HG02571 (cell line): Measurements from ENCODE around the gene BACH2.
"Not testable (repeated sequence)": the region's sequence is repeated elsewhere in the genome, so short reads cannot be mapped to it uniquely, and the experiment has no call there.

ENCODE experiments used
- ATAC-seq: cut with Tn5 transposase; IDR thresholded peaks from one replicate; pipeline ENCODE4 v1.9.1; 2021; ENCODE audit warnings: mild to moderate bottlenecking, moderate library complexity; ENCODE audit not compliant: unreplicated experiment

Gene BACH2

DNA sequence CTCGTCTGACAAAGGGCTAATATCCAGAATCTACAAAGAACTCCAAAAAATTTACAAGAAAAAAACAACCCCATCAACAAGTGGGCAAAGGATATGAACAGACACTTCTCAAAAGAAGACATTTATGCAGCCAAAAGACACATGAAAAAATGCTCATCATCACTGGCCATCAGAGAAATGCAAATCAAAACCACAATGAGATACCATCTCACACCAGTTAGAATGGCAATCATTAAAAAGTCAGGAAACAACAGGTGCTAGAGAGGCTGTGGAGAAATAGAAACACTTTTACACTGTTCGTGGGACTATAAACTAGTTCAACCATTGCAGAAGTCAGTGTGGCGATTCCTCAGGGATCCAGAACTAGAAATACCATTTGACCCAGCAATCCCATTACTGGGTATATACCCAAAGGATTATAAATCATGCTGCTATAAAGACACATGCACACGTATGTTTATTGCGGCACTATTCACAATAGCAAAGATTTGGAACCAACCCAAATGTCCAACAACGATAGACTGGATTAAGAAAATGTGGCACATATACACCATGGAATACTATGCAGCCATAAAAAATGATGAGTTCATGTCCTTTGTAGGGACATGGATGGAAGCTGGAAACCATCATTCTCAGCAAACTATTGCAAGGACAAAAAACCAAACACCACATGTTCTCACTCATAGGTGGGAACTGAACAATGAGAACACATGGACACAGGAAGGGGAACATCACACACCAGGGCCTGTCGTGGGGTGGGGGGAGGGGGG, 130.3 kb downstream of the BACH2 start:
- not testable (repeated sequence) for ATAC-seq

DNA sequence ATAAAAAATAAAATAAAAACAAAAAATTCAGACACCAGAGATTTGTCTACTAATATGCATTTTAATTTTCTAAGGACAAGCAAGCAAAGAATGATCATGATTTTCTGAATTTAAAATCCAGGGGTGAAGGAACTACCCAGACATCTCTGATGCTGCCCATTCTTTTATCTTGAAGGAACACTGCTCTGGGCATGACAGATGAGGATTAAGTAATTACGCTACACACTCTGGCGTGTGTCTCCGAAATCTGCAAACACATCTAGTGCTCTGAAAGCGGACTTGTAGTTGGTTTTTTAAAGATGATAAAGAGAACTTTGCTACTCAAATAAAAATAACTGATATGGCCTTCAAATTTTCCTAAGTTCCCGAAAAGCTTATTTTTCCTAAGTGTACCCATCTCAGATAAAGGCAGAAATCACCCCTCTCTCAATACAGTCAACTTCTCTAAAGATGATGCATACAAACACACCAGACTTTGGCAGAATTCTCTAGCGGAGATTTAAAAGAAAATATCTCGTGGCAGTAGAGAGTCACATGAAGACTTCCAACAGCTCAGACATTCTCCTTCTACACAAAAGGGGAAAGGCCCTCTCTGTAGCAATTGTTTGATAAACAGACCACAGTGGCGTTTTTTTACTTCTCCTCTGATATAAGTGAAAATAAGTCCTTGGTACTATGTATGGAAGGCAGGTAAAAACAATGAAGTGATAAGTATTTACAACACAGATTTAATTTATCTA, 133.8 kb downstream of the BACH2 start:
- ATAC-seq = no peak

DNA sequence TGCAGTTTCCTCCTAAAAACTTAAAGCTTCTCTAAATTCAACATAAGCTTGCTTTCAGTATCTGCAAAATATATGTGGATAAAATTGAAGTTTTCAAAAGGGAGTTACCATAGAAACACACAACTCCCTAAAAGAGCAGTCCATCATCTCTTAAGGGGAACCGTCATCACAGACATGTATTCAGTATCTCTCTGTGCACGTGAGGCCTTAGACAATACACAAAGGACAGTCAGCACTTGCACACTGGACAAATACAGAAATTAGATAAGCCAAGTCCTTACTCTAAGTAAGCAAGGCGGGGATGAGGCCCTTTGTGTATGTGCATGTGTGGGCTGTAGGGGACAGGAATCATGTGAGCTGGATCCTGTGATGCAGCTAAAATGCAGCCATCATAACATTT, 136.6 kb downstream of the BACH2 start:
- no peak for ATAC-seq

DNA sequence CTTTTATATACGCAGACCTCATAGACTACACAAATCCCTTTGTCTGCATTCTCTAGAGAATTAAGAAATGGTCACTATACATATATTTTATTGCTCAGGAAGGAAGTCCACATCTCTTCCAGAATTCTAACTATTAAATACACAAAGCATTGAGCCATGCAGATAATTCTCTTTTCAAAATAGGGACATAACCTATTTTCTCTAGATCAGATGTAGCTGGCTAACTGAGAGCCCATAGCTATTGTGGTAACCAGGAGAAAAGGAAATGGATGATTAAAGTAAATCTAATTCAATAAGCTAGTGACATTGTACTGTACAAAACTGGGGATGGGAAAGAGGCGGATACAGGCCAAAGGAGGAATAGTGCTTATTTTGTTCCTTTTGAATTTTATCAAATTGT, 137.2 kb downstream of the BACH2 start:
- no peak for ATAC-seq

DNA sequence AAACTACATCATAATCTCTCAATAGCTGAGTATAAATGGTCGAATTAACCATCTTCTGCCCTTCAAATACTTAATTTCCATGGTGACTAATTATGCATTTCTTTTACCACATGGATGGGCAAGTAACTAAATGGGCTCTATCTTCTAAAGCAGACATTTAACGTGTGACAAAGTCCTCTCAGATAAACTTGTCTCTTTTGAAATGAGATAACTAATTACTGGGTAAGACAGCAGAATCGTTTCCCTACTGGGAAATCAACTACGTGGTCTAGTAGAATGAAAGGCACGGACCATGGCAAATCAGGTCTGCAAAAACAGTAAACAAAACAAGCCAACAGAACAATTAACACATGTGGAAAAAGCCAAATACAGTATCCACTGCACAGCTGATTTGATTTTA, 137.7 kb downstream of the BACH2 start:
- no peak for ATAC-seq

DNA sequence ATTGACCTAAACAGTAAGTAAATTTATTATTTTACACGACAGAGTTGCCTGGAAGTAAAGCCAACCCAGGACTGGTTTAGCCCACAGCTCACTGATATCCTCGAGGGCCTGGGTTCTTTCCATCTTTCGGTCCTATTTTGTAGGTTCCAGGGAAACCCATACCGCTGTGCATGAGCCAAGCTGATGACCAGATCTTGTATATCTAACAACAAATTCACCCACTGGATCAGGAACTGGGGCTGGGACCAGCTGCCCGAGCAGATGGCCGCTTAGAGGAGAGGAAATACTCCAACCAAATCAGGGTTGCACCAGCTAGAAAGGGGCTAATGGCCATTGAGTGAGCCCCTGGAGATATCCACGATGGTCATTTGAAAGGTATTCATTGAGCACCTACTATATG, 139.2 kb downstream of the BACH2 start:
- no peak for ATAC-seq

DNA sequence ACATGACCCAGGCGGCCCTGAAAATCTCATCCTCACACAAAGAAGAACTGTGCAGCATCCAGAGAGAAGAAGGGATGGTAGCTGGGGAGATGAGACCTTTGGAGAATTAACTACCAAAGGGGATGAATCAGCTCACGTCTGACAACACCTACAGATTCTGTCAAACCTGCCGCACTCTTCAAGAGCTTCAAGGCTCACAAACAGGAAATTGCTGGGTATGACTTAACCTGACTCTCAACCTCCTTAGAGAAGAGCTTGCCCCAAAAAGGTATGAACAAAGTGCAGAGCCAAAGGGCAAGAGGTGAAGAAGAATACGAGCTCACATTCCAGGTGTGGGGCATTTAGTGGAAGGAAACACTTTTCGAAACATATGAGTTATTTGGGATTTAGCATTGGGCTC, 139.8 kb downstream of the BACH2 start:
- no peak for ATAC-seq

DNA sequence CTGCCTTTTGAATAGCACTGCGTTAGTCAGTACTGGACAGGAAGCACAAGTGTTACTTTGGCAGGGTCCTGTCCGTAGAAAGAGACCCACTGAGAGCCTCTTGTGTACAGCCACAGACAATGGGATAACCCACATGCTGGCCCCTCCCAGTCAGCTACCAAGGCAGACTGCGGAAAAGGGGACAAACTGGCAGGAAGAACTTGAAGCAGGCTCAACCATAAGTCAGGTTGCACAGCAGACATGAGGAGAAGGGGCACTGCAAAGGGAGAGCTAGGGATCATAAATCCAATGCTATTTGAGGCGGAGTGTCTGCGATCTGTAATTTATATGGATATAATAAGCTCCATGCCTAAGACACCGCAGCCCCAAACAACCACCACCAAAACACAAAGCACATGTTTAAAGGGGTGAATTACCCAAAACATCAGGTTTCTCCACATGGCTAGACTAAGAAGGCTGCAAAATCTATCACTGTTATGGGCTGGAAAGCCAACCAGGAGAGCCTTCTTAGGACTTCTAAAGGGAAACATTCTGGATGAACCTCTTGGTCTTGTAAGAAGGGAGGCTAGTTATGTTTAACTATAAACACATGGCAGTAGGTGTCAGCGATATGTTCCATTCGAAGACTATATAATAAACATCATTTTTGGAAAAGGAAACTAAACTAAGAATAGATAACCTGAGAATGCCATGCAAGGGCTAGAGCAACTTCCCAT, 141.7 kb downstream of the BACH2 start:
- no peak for ATAC-seq

DNA sequence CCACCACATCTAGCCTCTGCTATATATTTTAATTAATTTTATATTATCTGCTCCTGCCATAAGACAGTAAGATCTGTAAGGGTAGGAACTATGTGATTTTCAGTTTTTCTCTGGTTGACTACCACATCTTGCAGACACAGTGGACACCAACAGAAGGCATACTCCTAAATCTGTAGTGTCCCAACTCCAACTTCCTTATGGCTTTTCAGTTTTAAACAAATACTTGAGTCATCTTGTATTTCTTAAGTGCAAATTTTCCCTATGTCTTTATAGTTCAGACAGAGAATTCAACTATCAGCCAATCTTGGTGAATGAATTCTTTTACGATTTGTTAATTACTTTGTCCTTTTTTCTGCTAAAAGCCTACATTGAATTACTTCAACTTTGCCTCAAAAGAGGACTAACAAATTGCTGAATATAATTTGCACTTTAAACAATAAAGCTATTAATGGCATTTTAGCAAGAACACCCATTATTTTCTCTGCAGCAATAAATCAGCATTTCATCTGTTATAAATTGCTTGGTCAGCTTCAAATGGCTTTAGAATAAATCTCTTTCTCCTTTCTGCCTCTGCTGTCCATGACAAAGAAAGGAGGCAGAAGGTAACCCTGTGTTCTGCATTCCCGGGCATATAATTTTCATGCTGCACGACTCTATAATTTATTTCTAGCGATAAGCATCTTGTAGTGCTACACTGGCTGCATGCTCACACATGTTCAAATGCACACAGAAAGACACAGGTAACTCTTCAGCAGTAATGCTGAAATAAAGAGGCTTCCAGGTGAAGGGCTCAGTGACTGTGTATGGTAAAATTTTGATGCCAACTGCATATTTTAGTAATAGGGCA, 144.8 kb downstream of the BACH2 start:
- ATAC-seq = no peak

DNA sequence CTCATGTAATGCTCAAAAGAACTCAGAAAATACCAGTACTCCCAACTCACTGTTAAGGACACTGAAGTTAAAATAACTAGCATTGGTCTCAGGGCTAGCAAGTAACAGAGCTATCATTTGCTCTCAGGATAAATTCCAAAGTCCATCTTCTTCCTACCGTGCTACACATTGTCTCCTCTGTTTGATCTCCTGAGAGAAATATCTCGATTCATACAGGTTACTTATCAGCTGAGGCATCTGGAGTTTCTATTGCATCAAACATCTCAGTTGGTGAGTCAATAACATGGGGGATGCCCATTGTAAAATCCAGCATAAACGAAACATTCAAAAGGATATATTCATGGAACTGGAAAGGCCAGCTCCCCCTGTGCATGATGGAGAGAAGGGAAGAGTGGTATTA, 147.4 kb downstream of the BACH2 start:
- no peak for ATAC-seq

DNA sequence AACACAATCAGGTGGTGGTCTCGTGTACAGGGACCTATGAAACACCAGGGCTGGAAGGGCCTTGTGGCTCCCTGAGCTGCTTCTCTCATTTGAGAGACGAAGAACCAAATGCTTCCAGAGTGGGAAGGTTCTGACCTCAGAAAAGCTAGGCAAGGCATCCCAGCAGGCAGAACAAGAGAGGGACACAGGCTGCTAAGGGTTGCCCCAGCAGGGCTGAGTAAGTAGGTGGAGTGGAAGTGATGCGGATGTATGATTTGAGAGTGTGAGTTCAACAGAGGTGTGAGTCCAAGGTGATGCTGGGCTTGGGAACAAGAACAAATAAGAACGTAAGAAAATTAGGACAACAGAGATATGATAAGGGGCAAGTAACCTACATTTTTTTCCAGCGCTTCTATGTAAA, 147.8 kb downstream of the BACH2 start:
- no peak for ATAC-seq

DNA sequence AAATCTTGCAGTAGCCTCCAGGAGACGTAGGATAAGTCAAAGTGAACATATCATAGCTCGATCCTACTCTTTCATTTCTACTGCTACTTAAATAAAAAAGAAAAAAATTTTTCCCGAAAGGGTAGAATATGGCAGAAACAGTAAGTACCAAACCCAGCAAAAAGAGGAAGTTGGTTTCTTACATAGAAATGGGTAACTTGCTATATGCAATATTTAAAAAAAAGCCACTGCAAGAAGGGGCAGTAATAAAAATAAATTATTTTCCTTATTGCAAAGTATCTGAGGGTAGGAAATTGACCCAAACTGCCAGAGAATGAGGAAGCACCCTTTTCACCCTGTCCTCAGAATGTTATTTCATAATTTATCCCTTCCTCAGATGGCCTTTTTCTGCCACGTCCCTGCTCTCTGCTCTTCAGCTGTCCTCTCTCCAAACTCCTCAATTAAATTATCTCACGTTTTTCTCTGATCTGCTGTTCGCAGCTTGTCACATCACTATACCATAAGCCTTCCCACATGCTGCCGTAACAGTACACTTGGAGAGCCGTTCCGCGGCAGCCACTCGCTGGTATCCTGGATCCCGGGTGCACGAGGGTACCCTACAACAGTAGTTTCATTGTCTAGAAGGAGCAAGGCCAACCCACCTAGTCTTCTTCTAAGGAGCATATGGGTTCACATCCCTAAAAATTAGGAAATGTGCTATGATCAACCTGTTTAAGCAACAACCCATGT, 149.6 kb downstream of the BACH2 start:
- no peak for ATAC-seq

DNA sequence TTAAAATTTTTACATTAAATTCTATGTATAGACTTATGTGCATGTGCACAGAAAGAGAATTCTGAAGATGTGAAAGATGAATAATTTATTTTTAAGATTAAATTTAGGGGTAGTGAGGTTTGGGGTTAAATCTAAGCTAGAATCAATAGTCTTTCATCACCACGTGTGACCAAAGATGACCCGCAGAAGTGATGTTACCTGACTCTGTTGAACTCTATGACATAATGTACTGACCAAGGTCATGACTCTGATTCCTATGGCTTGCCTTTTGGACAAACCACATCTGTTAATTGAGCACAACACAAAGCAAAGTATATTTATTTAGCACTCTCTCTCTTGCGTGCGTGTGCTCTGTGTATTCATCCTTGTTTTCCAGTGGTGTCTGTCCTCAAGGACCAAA, 150.6 kb downstream of the BACH2 start:
- ATAC-seq = no peak

DNA sequence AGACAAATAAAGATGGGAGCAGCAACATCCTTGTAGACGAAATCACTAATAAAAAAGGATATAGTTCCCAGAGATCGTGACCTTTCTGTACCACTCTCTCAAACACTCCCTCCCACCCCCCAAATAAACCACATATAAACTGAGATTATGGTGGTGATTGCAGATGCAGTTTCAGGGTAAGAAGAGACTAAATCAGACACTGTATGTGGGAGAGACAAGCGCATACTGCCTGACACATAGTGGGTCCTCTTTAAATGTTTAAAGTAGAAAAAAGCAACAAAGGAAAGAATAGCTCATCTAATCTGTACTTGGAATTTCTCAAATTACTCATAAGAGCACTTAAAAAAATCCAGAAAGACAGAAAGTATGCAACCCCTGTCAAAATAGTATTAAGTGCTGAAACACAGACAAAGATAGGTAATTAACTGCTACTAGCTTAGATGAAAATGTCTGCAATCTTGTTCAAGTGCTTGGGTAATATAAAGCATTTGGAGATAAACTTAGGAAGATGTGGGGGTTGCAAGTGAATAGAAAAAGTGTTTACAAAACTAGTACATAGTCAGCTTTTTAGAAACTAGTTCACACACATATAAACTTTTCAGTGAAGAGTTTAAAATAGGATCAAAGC, 151.6 kb downstream of the BACH2 start:
- no peak for ATAC-seq

DNA sequence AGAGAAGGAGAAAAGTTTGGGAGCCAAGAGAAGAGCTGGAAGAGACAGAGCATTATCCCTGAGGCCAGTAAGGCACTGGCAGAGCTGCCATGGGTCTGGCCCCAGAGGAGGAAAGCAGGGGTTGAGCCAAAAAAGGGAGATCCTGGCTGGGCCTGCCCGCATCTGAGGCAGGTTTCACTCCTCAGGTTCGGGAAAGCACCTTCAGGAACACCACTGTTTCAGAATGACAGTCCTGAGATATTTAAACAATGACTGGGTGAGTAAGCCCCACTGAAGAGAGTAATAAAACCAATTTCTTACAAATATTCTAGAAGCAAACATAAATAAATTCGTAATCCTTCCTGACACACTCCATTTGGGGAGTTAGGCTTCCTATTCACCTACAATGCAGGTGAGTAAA, 152.2 kb downstream of the BACH2 start:
- ATAC-seq = peak; percentile 68

DNA sequence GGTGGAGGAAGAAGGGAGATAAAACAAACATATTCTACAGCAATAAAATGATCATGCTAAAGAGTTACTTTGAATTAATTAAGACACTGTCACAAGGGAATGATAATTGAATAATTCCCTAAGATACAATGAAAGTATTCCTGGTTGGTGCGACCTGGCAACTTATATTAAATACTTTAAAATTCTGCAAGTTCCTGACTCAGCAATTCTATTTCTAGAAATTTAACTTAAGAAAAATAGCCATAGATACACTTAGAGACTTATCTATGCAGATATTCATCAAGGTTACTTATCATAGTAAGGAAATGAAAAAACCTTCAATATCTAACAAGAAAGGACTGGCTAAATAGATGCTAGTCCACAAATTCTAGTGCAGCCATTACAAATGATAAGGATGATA, 156.0 kb downstream of the BACH2 start:
- ATAC-seq = no peak

DNA sequence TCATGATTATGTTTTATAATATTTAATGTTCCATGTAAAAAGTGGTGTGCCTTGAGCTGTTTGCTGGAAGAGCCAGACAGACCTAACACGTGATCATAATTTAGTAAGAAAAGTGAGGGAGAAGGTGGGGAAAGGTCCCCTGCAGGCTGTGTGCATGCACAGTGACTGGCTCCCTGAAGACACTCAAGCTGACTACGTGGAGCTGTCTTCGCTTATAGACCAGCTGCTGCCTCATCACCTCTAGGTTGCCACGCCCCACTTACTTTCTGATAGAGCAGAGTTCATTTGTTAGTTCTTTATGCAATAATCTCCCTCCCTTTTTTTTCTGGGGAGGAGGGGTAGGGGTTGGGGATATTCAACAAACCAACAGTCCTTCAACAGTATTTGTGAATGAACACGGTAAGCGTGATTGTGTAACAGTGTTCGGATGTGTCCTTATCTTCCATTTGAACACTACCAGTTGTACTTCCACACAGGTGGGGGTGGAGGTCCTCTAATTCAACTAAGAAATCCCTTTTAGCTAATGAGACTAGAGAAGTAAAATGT, 157.3 kb downstream of the BACH2 start:
- ATAC-seq = no peak

DNA sequence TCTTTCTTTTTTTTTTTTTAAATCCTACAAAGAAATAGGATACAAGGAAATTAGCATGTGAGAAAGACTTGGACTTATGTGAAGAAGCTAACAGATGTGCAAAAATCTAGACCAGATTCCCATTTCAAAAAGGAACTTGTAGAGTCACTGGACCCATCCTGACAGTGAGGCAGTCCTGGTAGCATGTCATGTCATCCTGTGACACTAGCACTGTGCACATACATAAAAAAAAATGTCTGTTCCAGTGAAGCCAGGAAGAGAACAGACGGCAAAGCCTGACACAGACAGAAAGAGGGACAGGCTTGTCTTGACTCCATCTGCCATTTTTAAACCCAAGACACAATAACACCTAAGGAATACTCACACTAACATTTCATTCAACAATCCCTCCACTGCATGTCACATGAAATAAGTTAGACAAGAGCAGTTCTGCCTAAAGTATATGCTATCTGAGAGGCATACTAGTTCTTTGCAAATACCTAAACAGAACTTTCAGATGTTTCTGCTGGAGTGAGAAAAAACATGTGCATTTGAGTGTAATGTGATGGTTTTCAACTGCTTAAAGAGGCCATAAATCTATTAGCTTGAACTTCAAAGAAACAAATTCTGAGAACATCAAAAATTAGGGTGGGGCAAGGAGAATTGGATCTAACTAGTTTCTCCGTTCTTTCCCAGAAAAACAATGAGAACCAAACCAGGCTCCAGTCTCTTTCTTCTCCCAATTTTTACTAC, 159.6 kb downstream of the BACH2 start:
- ATAC-seq = no peak

DNA sequence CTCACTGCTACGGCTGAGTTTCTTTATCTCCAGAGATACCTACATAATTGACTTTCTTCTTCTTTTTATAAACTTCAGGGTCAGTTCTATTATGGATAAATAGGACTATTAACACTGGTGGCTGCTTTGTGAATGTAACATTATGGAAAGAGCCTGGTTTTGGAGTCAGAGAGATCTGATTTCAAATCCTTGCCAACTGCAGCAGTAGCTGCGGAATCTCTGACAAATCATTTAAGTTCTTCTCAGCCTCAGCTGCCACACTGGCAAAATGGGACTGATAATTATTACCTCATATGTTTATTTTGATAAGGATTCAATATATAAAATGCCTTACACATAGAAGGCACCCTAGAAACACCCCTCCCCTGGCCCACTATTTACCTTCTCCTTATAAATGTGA, 160.5 kb downstream of the BACH2 start:
- ATAC-seq = no peak
